Measurements from ENCODE around the gene MOG.

DNA sequence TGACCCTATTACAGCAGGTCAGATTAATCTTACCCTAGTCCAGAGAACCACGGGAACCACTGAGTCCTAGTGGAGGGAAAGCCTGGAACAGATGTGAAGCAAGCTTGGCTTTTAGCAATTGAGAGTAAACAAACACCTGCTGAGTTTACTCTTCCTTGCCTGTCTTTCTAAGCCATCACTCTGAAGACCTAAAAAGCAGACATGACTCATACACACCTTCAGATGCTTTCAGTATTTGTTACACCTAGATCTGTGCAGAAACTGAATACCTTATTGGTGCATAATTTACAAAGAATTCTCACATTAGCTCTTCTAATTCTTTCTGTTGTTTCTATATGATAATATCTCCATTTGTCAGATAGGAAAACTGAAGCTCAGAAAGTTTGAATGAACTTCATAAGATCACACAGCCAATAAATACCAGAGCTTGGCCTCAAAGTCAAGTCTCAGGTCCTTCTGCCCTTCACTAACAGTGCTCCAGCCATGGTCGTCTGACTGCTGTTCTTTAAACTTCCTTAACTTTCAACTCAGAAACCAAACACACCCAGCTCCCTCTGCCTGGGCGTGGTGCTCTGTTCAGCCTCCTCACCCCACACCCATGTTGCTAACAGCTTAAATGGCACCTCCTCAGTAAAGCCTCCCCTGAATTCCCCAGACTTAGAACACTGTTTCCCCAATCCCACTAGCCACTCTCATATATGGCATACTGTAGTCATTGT is 15.3 kb upstream of the MOG start:
- no peak for TF ChIP-seq EZH2phosphoT487 (IDR thresholded peaks at IDR 0.05; ENCODE audit: low read depth)
- TF ChIP-seq, protein P1, sequence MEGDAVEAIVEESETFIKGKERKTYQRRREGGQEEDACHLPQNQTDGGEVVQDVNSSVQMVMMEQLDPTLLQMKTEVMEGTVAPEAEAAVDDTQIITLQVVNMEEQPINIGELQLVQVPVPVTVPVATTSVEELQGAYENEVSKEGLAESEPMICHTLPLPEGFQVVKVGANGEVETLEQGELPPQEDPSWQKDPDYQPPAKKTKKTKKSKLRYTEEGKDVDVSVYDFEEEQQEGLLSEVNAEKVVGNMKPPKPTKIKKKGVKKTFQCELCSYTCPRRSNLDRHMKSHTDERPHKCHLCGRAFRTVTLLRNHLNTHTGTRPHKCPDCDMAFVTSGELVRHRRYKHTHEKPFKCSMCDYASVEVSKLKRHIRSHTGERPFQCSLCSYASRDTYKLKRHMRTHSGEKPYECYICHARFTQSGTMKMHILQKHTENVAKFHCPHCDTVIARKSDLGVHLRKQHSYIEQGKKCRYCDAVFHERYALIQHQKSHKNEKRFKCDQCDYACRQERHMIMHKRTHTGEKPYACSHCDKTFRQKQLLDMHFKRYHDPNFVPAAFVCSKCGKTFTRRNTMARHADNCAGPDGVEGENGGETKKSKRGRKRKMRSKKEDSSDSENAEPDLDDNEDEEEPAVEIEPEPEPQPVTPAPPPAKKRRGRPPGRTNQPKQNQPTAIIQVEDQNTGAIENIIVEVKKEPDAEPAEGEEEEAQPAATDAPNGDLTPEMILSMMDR (IDR thresholded peaks at IDR 0.05; ENCODE audit: low read depth, low read length), result no peak

Data from OCI-LY3 (cell line).